Smooth muscle cell (in vitro differentiated cells): Measurements from ENCODE around the gene PTGER1. TPM values are rescaled to one million over a fixed set of nuclear protein-coding genes. Genes with fewer than 3 reads are reported as not detected.
A peak's percentile ranks its signal among the peaks of the same experiment; 100 is the strongest.

ENCODE experiments used
- DNase-seq: peaks from one replicate; lab custom pipeline; 2025; ENCODE audit not compliant: unreplicated experiment; lab: John Stamatoyannopoulos, UW
- H2AFZ ChIP-seq: fragments of 200-600 bp; sonication (generic); 2 replicates; pipeline ENCODE4 v1.6.0; 2016; ENCODE audit warnings: antibody characterized with exemption, low read depth, mild to moderate bottlenecking
- H3F3A ChIP-seq: fragments of 200-600 bp; sonication (generic); 2 replicates; pipeline ENCODE4 v1.6.0; 2017; ENCODE audit warnings: antibody characterized with exemption, low read depth
- H3K27ac ChIP-seq: fragments of 200-600 bp; sonication (generic); 2 replicates; pipeline ENCODE4 v1.5.1; 2016; ENCODE audit warnings: low read depth, mild to moderate bottlenecking
- H3K27me3 ChIP-seq: fragments of 200-600 bp; sonication (generic); 2 replicates; pipeline ENCODE4 v1.6.1; 2016; ENCODE audit warnings: low read depth, mild to moderate bottlenecking
- H3K36me3 ChIP-seq: fragments of 200-600 bp; sonication (generic); 2 replicates; pipeline ENCODE4 v1.5.1; 2016; ENCODE audit warnings: low read depth
- H3K4me1 ChIP-seq: fragments of 200-600 bp; sonication (generic); 2 replicates; pipeline ENCODE4 v1.5.1; 2016; ENCODE audit warnings: low read depth
- H3K4me2 ChIP-seq: fragments of 200-600 bp; sonication (generic); 2 replicates; pipeline ENCODE4 v1.6.0; 2016; ENCODE audit warnings: mild to moderate bottlenecking
- H3K4me3 ChIP-seq: fragments of 200-600 bp; sonication (generic); 2 replicates; pipeline ENCODE4 v1.5.1; 2016; ENCODE audit warnings: mild to moderate bottlenecking
- H3K79me2 ChIP-seq: fragments of 200-600 bp; sonication (generic); 2 replicates; pipeline ENCODE4 v1.6.0; 2016; ENCODE audit warnings: low read depth, mild to moderate bottlenecking
- H3K9ac ChIP-seq: fragments of 200-600 bp; sonication (generic); 2 replicates; pipeline ENCODE4 v1.6.0; 2016; ENCODE audit warnings: low read depth
- H3K9me3 ChIP-seq: fragments of 200-600 bp; sonication (generic); replicated peaks from 2 replicates; pipeline ENCODE4 v1.5.1; 2016; ENCODE audit warnings: low read depth
- H4K20me1 ChIP-seq: fragments of 200-600 bp; sonication (generic); 2 replicates; pipeline ENCODE4 v1.6.0; 2016; ENCODE audit warnings: low read depth
- WGBS: methylation state at CpG from one replicate; pipeline ENCODE4 v1.1.7; 2016; ENCODE audit warnings: low lambda C conversion rate; 5-methylcytosine and 5-hydroxymethylcytosine counted together
- polyA plus RNA-seq: library from polyadenylated mRNA; unstranded; fragments of >200 nt; fragmentation: Nextera tagmentation; extraction: Ambion mirVana; gene quantifications from 2 replicates; pipeline ENCODE4 v1.2.1, GENCODE V29; 2016
- total RNA-seq: library from RNA; depleted of rRNA; stranded (reverse); fragments of >200 nt; gene quantifications from 2 replicates; pipeline ENCODE4 v1.2.3, GENCODE V29; 2014
- TF ChIP-seq, protein P1 (sequence below): fragments of 200-600 bp; sonication (generic); IDR thresholded peaks from 2 replicates; pipeline ENCODE4 v1.5.1; 2017; ENCODE audit warnings: borderline replicate concordance, mild to moderate bottlenecking, antibody characterized with exemption; ENCODE audit not compliant: insufficient read depth, poor library complexity, severe bottlenecking

The PTGER1 gene
- total and polyA plus RNA-seq, 2 experiments from 2014 or later = 0.27 to 1.0 TPM

DNA sequence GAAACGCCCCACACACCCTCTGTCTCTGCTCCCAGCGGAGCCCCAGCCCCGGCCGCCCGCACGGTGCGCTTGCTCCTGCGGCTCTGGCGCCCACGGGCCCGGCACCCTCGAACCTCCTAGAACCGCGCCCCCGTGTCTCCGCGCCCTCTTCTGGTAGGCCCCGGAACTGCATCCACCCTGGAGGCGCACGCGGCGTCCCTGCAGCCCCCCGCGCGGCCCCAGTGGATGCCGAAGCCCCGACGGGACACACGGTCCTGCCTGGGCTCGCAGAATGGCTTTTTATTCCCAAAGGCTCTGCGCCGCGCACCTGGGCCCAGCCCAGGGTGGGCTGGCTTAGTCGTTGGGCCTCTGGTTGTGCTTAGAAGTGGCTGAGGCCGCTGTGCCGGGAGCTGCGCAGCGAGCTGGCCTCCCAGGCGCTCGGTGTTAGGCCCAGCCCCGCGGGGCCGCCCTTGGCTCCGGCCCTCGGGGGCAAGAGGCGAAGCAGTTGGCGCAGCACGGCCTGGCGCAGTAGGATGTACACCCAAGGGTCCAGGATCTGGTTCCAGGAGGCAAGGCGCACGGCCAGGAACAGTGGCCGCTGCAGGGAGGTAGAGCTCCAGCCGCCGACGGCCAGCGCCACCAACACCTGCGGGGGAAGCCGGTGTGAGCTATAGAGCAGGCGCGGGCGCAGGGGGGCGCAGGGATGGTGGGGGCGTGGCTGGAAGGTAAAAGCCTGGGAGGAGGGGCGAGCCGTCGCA lies 2.8 kb downstream of the PTGER1 start:
- H2AFZ ChIP-seq = no peak overlapping the region
- TF ChIP-seq, protein P1, sequence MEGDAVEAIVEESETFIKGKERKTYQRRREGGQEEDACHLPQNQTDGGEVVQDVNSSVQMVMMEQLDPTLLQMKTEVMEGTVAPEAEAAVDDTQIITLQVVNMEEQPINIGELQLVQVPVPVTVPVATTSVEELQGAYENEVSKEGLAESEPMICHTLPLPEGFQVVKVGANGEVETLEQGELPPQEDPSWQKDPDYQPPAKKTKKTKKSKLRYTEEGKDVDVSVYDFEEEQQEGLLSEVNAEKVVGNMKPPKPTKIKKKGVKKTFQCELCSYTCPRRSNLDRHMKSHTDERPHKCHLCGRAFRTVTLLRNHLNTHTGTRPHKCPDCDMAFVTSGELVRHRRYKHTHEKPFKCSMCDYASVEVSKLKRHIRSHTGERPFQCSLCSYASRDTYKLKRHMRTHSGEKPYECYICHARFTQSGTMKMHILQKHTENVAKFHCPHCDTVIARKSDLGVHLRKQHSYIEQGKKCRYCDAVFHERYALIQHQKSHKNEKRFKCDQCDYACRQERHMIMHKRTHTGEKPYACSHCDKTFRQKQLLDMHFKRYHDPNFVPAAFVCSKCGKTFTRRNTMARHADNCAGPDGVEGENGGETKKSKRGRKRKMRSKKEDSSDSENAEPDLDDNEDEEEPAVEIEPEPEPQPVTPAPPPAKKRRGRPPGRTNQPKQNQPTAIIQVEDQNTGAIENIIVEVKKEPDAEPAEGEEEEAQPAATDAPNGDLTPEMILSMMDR = peak; percentile 98
- peak; percentile 70 for DNase-seq
- H3K4me3 ChIP-seq = peak overlapping the region; percentile 34
- WGBS = 4% methylated on average over 58 of the region's 66 CpGs
- H3K36me3 ChIP-seq = no peaks in the 10 kb centered on the region
- H3K9ac ChIP-seq = no peak overlapping the region
- H4K20me1 ChIP-seq = peaks cover 9% of the 10 kb centered on the region
- peaks cover 12% of the 10 kb centered on the region for H3K4me1 ChIP-seq
- peak overlapping the region; percentile 84 for H3K4me2 ChIP-seq
- H3F3A ChIP-seq = no peaks in the 10 kb centered on the region
- H3K27me3 ChIP-seq = no peaks in the 10 kb centered on the region
- no peak overlapping the region for H3K27ac ChIP-seq
- H3K9me3 ChIP-seq = no peaks in the 10 kb centered on the region
- H3K79me2 ChIP-seq = no peaks in the 10 kb centered on the region

DNA sequence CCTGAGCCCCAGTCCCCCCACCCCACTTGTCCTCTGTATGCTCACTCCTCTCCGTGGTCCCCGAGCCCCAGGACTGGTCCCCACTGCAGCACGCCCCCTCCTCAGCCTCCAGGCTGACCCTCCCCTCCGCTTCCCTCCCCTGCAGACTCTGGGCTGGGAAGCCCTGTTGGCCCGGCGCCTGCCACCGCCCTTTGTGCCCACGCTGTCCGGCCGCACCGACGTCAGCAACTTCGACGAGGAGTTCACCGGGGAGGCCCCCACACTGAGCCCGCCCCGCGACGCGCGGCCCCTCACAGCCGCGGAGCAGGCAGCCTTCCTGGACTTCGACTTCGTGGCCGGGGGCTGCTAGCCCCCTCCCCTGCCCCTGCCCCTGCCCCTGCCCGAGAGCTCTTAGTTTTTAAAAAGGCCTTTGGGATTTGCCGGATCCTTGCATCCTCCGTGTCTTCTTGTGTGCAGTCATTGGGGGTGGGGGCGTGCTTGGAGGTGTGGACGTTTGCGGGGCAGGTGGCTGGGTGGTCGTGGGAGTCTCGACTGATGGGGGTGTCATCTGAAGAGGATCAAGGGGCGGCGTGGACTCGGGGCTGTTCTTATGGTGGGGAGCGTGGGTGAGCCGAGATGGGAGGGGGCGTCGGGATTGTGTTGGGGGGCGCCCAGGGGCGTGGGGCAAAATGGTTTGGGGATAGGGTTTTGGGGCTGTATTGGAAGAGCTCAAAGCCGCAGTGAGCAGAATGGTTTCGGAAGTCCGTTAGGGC lies 3.5 kb downstream of the PTGER1 start:
- H3F3A ChIP-seq = no peaks in the 10 kb centered on the region
- H3K79me2 ChIP-seq = no peaks in the 10 kb centered on the region
- peaks cover 1% of the 10 kb centered on the region for H4K20me1 ChIP-seq
- H2AFZ ChIP-seq = no peak overlapping the region
- no peaks in the 10 kb centered on the region for H3K27me3 ChIP-seq
- H3K4me3 ChIP-seq = peak overlapping the region; percentile 34
- H3K4me2 ChIP-seq = peak overlapping the region; percentile 84
- H3K36me3 ChIP-seq = no peaks in the 10 kb centered on the region
- TF ChIP-seq, protein P1 = no peak
- H3K4me1 ChIP-seq = peaks cover 12% of the 10 kb centered on the region
- no peak for DNase-seq
- no peaks in the 10 kb centered on the region for H3K9me3 ChIP-seq
- H3K27ac ChIP-seq = no peak overlapping the region
- H3K9ac ChIP-seq = no peak overlapping the region
- 81% methylated on average over 18 of the region's 46 CpGs for WGBS

DNA sequence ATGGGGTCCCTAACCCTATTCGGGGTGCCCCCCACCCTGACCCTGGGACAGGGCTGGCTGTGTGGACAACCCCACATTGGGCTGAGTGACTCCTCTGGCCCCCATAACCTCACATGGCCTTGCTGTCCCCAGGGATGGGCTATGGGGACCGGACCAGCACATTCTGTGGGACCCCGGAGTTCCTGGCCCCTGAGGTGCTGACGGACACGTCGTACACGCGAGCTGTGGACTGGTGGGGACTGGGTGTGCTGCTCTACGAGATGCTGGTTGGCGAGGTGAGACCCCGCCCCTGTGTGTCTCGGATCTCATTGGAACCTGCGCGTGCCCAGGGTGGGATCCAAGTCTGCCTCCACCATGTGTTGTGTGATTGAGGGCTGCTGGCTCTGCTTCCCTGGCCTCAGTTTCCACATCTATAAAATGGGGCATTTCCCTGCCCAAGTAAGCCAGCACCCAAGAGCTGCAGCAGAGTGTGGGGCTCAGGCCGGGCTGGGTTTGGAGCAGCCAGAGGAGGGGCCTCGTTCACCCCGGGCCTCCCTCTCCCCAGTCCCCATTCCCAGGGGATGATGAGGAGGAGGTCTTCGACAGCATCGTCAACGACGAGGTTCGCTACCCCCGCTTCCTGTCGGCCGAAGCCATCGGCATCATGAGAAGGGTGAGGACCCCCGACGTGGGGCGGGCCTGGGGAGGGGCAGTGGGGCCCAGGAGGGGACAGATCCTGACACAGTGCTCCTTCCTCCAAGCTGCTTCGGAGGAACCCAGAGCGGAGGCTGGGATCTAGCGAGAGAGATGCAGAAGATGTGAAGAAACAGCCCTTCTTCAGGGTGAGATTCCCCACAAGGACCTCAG lies 4.9 kb downstream of the PTGER1 start:
- DNase-seq = no peak

More for the DNA sequence above, 4.9 kb downstream of the PTGER1 start:
- H3K4me1 ChIP-seq = peaks cover 6% of the 10 kb centered on the region
- no peaks in the 10 kb centered on the region for H4K20me1 ChIP-seq
- H3K27ac ChIP-seq = no peak overlapping the region
- H3K4me3 ChIP-seq = no peak overlapping the region
- no peaks in the 10 kb centered on the region for H3K27me3 ChIP-seq
- H3K9me3 ChIP-seq = no peaks in the 10 kb centered on the region
- no peak overlapping the region for H3K9ac ChIP-seq
- WGBS = 98% methylated on average over 18 of the region's 32 CpGs
- H3K36me3 ChIP-seq = no peaks in the 10 kb centered on the region
- H3F3A ChIP-seq = no peaks in the 10 kb centered on the region
- H3K4me2 ChIP-seq = no peak overlapping the region
- no peaks in the 10 kb centered on the region for H3K79me2 ChIP-seq
- TF ChIP-seq, protein P1 = no peak
- H2AFZ ChIP-seq = no peak overlapping the region
